Measurements from ENCODE around the gene FAM20A.

Gene FAM20A

DNA sequence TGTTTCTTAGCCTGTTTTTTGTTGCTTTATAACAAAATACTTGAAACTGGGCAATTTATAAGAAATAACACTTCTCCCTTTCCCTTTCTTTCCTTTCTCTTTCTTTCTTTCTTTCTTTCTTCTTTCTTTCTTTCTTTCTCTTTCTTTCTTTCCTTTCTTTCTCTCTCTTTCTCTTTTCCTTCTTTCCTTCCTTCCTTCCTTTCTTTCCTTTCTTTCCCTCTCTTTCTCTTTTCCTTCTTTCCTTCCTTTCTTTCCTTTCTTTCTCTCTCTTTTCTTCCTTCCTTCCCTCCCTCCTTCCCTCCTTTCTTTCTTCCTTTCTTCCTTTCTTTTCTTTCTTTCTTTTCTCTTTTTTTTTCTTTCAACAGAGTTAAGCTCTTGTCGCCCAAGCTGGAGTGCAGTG lies 27.8 kb downstream of the FAM20A start:
- no peak overlapping the region for H3K4me3 ChIP-seq (ENCODE audit: low read length)
- H3K9me3 ChIP-seq (ENCODE audit: insufficient read depth, low read depth, low read length): no peaks in the 10 kb centered on the region
- no peaks in the 10 kb centered on the region for H3K4me1 ChIP-seq (ENCODE audit: insufficient read depth, low read length)
- H3K36me3 ChIP-seq (ENCODE audit: insufficient read depth, low read depth, low read length): no peaks in the 10 kb centered on the region
- no peak overlapping the region for H3K9ac ChIP-seq (ENCODE audit: low read depth, low read length)
- H3K27me3 ChIP-seq (ENCODE audit: insufficient read depth, low read length): no peaks in the 10 kb centered on the region
- H3K27ac ChIP-seq (ENCODE audit: low read length): no peak overlapping the region

DNA sequence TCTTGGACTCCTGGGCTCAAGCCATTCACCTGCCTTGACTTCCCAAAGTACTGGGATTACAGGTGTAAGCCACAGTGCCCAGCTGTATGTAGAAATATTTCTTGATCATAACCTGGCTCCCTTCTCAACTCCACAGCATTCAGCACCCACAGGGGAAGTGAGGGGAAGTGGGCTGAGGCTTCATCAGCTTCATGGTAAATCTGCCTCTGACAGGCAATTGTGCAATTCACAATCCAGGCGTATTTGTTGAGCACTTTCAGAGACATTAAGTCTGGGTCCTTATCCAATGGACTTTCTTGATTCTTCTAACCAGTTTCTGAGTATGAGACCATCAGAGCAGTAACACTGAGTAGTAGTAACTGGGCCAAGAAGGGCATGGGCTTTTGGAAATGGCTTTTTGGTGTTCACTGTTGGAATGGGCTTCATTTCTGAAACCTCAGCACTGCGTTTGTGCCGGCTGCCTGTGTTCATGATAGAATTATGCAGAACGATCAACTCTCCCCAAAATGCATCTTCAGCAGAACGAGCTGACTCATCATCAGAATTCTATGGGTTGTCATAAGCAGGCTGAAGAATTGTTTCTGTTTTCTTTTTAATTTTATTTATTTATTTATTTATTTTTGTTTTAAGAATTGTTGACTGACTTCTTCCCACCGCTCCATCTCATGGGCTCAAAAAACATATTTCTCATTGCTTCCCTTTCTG lies 28.9 kb downstream of the FAM20A start:
- Histone ChIP-seq H3K9ac (ENCODE audit: low read depth, low read length) (no peak overlapping the region), H3K4me1 (ENCODE audit: insufficient read depth, low read length) (no peaks in the 10 kb centered on the region), H3K36me3 (ENCODE audit: insufficient read depth, low read depth, low read length) (no peaks in the 10 kb centered on the region; the same call in 1 of the 2 replicates), H3K27ac (ENCODE audit: low read length) (no peak overlapping the region), H3K27me3 (ENCODE audit: insufficient read depth, low read length) (no peaks in the 10 kb centered on the region), H3K9me3 (ENCODE audit: insufficient read depth, low read depth, low read length) (no peaks in the 10 kb centered on the region), H3K4me3 (ENCODE audit: low read length) (no peak overlapping the region)

GRCh38 chr17:68570526-68570925 lies 30.6 kb downstream of the FAM20A start:
- Histone ChIP-seq H3K9me3 (ENCODE audit: insufficient read depth, low read depth, low read length) (no peaks in the 10 kb centered on the region), H3K9ac (ENCODE audit: low read depth, low read length) (no peak overlapping the region), H3K27me3 (ENCODE audit: insufficient read depth, low read length) (no peaks in the 10 kb centered on the region), H3K36me3 (ENCODE audit: insufficient read depth, low read depth, low read length) (no peaks in the 10 kb centered on the region; the same call in 1 of the 2 replicates), H3K4me3 (ENCODE audit: low read length) (no peak overlapping the region), H3K27ac (ENCODE audit: low read length) (no peak overlapping the region), H3K4me1 (ENCODE audit: insufficient read depth, low read length) (no peaks in the 10 kb centered on the region)

- Histone ChIP-seq H3K36me3 (ENCODE audit: insufficient read depth, low read depth, low read length) (no peaks in the 10 kb centered on the region; the same call in 1 of the 2 replicates), H3K9ac (ENCODE audit: low read depth, low read length) (no peak overlapping the region), H3K4me1 (ENCODE audit: insufficient read depth, low read length) (no peaks in the 10 kb centered on the region), H3K4me3 (ENCODE audit: low read length) (no peak overlapping the region), H3K27ac (ENCODE audit: low read length) (no peak overlapping the region), H3K9me3 (ENCODE audit: insufficient read depth, low read depth, low read length) (no peaks in the 10 kb centered on the region), H3K27me3 (ENCODE audit: insufficient read depth, low read length) (no peaks in the 10 kb centered on the region)
These were observed 31.8 kb downstream of the FAM20A start for GRCh38 chr17:68569346-68569745.

- Histone ChIP-seq H3K4me3 (ENCODE audit: low read length) (no peak overlapping the region), H3K27me3 (ENCODE audit: insufficient read depth, low read length) (no peaks in the 10 kb centered on the region), H3K9ac (ENCODE audit: low read depth, low read length) (no peak overlapping the region), H3K27ac (ENCODE audit: low read length) (no peak overlapping the region), H3K9me3 (ENCODE audit: insufficient read depth, low read depth, low read length) (no peaks in the 10 kb centered on the region), H3K4me1 (ENCODE audit: insufficient read depth, low read length) (no peaks in the 10 kb centered on the region), H3K36me3 (ENCODE audit: insufficient read depth, low read depth, low read length) (no peaks in the 10 kb centered on the region; the same call in 1 of the 2 replicates)
These were observed 32.6 kb downstream of the FAM20A start for GRCh38 chr17:68568581-68568980.

DNA sequence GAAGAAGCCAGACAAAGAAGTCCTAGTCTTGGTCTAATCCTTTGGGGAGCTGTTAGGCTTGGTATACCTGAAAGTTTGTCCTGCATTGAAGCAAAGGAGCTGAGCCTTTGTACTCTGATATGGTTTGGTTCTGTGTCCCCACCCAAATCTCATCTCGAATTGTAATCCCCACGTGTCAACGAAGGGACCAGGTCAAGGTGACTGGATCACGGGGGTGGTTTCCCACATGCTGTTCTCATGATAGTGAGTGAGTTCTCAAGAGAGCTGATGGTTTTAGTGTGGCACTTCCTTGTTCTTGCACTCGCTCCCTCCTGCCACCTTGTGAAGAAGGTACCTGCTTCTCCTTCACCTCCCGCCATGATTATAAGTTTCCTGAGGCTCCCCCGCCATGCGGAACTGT lies 33.6 kb downstream of the FAM20A start:
- H3K36me3 ChIP-seq (ENCODE audit: insufficient read depth, low read depth, low read length): no peaks in the 10 kb centered on the region; the same call in 1 of the 2 replicates
- no peak overlapping the region for H3K4me3 ChIP-seq (ENCODE audit: low read length)
- H3K9ac ChIP-seq (ENCODE audit: low read depth, low read length): no peak overlapping the region
- H3K27me3 ChIP-seq (ENCODE audit: insufficient read depth, low read length): no peaks in the 10 kb centered on the region
- no peak overlapping the region for H3K27ac ChIP-seq (ENCODE audit: low read length)
- H3K4me1 ChIP-seq (ENCODE audit: insufficient read depth, low read length): no peaks in the 10 kb centered on the region
- H3K9me3 ChIP-seq (ENCODE audit: insufficient read depth, low read depth, low read length): no peaks in the 10 kb centered on the region

DNA sequence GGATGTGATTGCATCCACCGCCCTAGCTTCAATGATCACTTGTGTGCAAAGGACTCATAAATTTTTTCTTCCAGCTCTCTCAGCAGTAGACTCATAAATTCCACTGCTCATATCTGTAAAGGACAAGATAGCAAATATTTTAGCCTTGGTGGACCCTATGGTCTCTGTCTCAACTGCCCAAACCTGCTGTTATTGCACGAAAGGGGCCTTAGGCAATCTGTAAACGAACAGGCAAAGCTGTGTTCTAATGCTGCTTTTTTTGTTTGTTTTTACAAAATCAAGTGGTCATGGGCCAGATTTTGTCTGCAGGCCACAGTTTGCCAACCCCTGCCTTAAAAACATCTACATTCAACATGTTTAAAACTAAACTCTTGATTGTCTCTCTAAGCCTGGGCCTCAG lies 34.1 kb downstream of the FAM20A start:
- Histone ChIP-seq H3K9ac (ENCODE audit: low read depth, low read length) (no peak overlapping the region), H3K36me3 (ENCODE audit: insufficient read depth, low read depth, low read length) (no peaks in the 10 kb centered on the region; the same call in 1 of the 2 replicates), H3K27me3 (ENCODE audit: insufficient read depth, low read length) (no peaks in the 10 kb centered on the region), H3K27ac (ENCODE audit: low read length) (no peak overlapping the region), H3K4me1 (ENCODE audit: insufficient read depth, low read length) (no peaks in the 10 kb centered on the region), H3K4me3 (ENCODE audit: low read length) (no peak overlapping the region), H3K9me3 (ENCODE audit: insufficient read depth, low read depth, low read length) (no peaks in the 10 kb centered on the region)

- Histone ChIP-seq H3K27me3 (ENCODE audit: insufficient read depth, low read length) (no peaks in the 10 kb centered on the region), H3K27ac (ENCODE audit: low read length) (no peak overlapping the region), H3K36me3 (ENCODE audit: insufficient read depth, low read depth, low read length) (no peaks in the 10 kb centered on the region; the same call in 1 of the 2 replicates), H3K9ac (ENCODE audit: low read depth, low read length) (no peak overlapping the region), H3K9me3 (ENCODE audit: insufficient read depth, low read depth, low read length) (no peaks in the 10 kb centered on the region), H3K4me1 (ENCODE audit: insufficient read depth, low read length) (no peaks in the 10 kb centered on the region), H3K4me3 (ENCODE audit: low read length) (no peak overlapping the region)
These were observed 34.8 kb downstream of the FAM20A start for GRCh38 chr17:68566442-68566738.

DNA sequence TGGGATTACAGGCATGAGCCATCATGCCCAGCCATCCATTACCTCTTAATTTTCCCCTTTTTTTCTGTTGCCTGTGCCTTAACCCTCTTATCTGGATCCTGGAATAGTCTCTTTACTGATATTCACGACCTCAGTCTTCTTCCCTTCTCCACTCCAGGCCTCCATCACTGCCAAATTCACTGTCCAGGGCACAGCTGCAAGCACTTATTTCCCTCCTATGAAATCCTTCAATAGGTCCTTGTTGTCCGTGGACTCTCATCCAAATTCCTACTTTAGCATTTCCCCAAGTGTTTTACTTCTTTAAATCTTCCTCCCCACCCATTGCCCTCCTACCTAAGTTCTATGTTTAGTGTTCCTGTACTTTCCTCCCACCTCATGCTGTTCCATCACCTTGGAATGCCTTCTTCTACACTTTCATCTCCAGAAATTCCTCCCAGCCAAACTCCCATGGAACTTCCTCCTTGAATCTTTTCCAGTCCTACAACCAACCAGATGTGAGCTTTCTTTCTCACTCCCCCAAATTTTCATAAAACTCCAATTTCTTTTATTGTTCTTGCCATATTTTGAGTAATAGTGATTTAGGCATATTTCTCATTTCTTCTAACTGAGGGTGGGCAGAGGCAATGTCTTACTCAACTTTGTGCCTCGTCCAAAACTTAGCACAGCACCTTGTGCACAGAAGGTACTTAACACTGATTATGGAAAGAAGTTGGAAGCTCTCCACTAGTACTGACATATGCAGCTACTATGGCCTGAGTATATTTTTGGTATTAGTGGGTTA lies 35.3 kb downstream of the FAM20A start:
- no peak overlapping the region for H3K4me3 ChIP-seq (ENCODE audit: low read length)
- H3K27me3 ChIP-seq (ENCODE audit: insufficient read depth, low read length): no peaks in the 10 kb centered on the region
- no peak overlapping the region for H3K27ac ChIP-seq (ENCODE audit: low read length)
- H3K36me3 ChIP-seq (ENCODE audit: insufficient read depth, low read depth, low read length): no peaks in the 10 kb centered on the region; the same call in 1 of the 2 replicates
- no peaks in the 10 kb centered on the region for H3K9me3 ChIP-seq (ENCODE audit: insufficient read depth, low read depth, low read length)
- H3K4me1 ChIP-seq (ENCODE audit: insufficient read depth, low read length): no peaks in the 10 kb centered on the region
- no peak overlapping the region for H3K9ac ChIP-seq (ENCODE audit: low read depth, low read length)

DNA sequence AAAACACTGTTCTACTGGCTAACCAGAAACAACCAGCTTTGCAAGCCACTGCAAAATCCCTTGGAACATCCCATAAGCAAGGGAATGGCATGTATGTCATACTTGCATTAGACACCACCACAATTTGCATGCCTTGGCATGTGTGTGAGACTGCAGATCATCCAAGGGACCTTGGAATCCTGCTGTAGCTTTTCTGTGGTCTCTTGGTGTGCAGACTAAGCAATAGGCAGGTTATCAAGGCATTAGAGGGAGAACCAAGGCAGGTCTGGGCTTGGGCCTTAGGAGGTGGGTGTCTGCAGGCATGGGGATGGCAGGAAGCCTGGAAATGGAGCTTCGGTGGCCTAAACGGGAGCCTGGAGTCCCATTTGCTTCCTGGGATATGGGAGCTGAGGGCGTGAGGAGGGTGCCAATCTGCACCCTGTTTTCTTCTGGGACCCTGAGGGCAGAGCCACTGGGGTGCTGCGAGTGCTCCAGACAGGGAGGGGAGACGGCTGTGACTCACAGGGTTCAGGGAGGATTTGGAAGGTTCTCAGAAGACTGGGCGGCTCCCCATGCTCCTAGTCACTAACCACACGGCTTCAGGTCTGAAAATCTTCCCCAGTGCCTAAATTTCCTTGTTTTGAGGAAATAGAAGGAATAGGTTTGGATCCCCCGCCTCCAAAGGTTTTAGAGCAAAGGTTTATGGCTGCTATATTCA lies 36.6 kb downstream of the FAM20A start:
- Histone ChIP-seq H3K36me3 (ENCODE audit: insufficient read depth, low read depth, low read length) (no peaks in the 10 kb centered on the region; the same call in 1 of the 2 replicates), H3K9ac (ENCODE audit: low read depth, low read length) (no peak overlapping the region), H3K9me3 (ENCODE audit: insufficient read depth, low read depth, low read length) (no peaks in the 10 kb centered on the region), H3K27me3 (ENCODE audit: insufficient read depth, low read length) (no peaks in the 10 kb centered on the region), H3K27ac (ENCODE audit: low read length) (no peak overlapping the region), H3K4me1 (ENCODE audit: insufficient read depth, low read length) (no peaks in the 10 kb centered on the region), H3K4me3 (ENCODE audit: low read length) (no peak overlapping the region)

DNA sequence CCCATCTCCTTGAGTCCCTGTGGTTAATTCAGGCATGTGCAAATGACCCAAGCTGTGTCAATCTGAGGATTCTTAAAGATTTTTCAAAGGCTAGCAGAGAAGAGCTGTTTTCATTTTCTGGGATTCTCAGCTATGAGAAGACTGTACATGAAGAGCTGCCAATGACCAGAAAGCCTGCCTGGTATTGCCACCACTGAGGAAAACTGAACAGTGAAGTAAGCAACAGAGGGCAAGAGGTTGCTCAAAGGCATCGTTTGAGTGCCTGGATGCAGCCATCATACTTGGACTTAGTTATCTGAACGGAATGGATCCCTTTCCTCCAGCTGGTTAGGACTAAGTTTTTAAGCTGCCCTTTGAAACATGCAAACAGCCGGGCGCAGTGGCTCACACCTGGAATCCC lies 38.4 kb downstream of the FAM20A start:
- H3K9me3 ChIP-seq (ENCODE audit: insufficient read depth, low read depth, low read length): no peaks in the 10 kb centered on the region
- H3K9ac ChIP-seq (ENCODE audit: low read depth, low read length): no peak overlapping the region
- H3K27me3 ChIP-seq (ENCODE audit: insufficient read depth, low read length): no peaks in the 10 kb centered on the region
- H3K36me3 ChIP-seq (ENCODE audit: insufficient read depth, low read depth, low read length): no peaks in the 10 kb centered on the region; the same call in 1 of the 2 replicates
- no peaks in the 10 kb centered on the region for H3K4me1 ChIP-seq (ENCODE audit: insufficient read depth, low read length)
- no peak overlapping the region for H3K27ac ChIP-seq (ENCODE audit: low read length)
- H3K4me3 ChIP-seq (ENCODE audit: low read length): no peak overlapping the region

Data from iPS-20b (cell line).